ENCODE results near the gene RNF8.

Gene RNF8

GRCh38 chr6:37317312-37318038, 36.3 kb upstream of the RNF8 start:
- TF ChIP-seq CTCF (IDR thresholded peaks at IDR 0.05; ENCODE audit: extremely low read depth, missing control alignments): no peak
- DNase-seq (ENCODE audit: low spot score): no peak

- no peak for TF ChIP-seq CTCF (IDR thresholded peaks at IDR 0.05; ENCODE audit: extremely low read depth, missing control alignments)
- DNase-seq (ENCODE audit: low spot score): no peak
These were observed 34.6 kb upstream of the RNF8 start for GRCh38 chr6:37319156-37319555.

GRCh38 chr6:37319856-37320480, 33.8 kb upstream of the RNF8 start:
- no peak for TF ChIP-seq CTCF (IDR thresholded peaks at IDR 0.05; ENCODE audit: extremely low read depth, missing control alignments)
- no peak for DNase-seq (ENCODE audit: low spot score)

GRCh38 chr6:37320646-37321045, 33.1 kb upstream of the RNF8 start:
- DNase-seq (ENCODE audit: low spot score): no peak
- no peak for TF ChIP-seq CTCF (IDR thresholded peaks at IDR 0.05; ENCODE audit: extremely low read depth, missing control alignments)

GRCh38 chr6:37321101-37321500, 32.7 kb upstream of the RNF8 start:
- no peak for DNase-seq (ENCODE audit: low spot score)
- TF ChIP-seq CTCF (IDR thresholded peaks at IDR 0.05; ENCODE audit: extremely low read depth, missing control alignments): no peak

- DNase-seq (ENCODE audit: low spot score): no peak
- no peak for TF ChIP-seq CTCF (IDR thresholded peaks at IDR 0.05; ENCODE audit: extremely low read depth, missing control alignments)
These were observed 32.0 kb upstream of the RNF8 start for GRCh38 chr6:37321516-37322415.

GRCh38 chr6:37323580-37323979, 30.2 kb upstream of the RNF8 start:
- DNase-seq (ENCODE audit: low spot score): no peak
- TF ChIP-seq CTCF (IDR thresholded peaks at IDR 0.05; ENCODE audit: extremely low read depth, missing control alignments): no peak

Measured in GM20000 (cell line).